RWPE2 (cell line): ENCODE results near the gene NEU1.
"Not testable (repeated sequence)": the region's sequence is repeated elsewhere in the genome, so short reads cannot be mapped to it uniquely, and the experiment has no call there.

Source experiments
- ATAC-seq: fragments of 200-7000 bp; cut with Tn5 transposase; 3 replicates; pipeline ENCODE4 v1.9.1; 2021; ENCODE audit warnings: low read depth
- DNase-seq: peaks from one replicate; pipeline ENCODE4 v3.0.0-alpha.2; 2020; ENCODE audit warnings: low spot score
- H3K27ac ChIP-seq: fragments of 450-650 bp; 2 replicates; pipeline ENCODE4 v1.5.1; 2017; ENCODE audit warnings: mild to moderate bottlenecking; ENCODE audit not compliant: poor library complexity, severe bottlenecking
- H3K27me3 ChIP-seq: fragments of 250-450 bp; sonication (Bioruptor Pico); 2 replicates; pipeline ENCODE4 v1.5.1; 2021; ENCODE audit warnings: mild to moderate bottlenecking, moderate library complexity; ENCODE audit not compliant: insufficient read depth, poor library complexity, severe bottlenecking
- H3K36me3 ChIP-seq: fragments of 250-450 bp; sonication (Bioruptor Pico); 2 replicates; pipeline ENCODE4 v1.5.1; 2020; ENCODE audit warnings: low read depth, mild to moderate bottlenecking, moderate library complexity
- H3K4me1 ChIP-seq: fragments of 250-450 bp; sonication (Bioruptor Pico); 2 replicates; pipeline ENCODE4 v1.5.1; 2021; ENCODE audit warnings: mild to moderate bottlenecking, moderate library complexity; ENCODE audit not compliant: insufficient read depth, poor library complexity, severe bottlenecking
- H3K4me3 ChIP-seq: fragments of 250-450 bp; sonication (Bioruptor Pico); 2 replicates; pipeline ENCODE4 v1.5.1; 2021; ENCODE audit warnings: mild to moderate bottlenecking, moderate library complexity; ENCODE audit not compliant: severe bottlenecking
- H3K9me3 ChIP-seq: fragments of 250-450 bp; sonication (Bioruptor Pico); 2 replicates; pipeline ENCODE4 v1.5.1; 2021; ENCODE audit warnings: mild to moderate bottlenecking, moderate library complexity; ENCODE audit not compliant: severe bottlenecking
- CTCF ChIP-seq: fragments of 450-650 bp; IDR thresholded peaks from one replicate; pipeline ENCODE4 v1.5.1; 2017; ENCODE audit warnings: mild to moderate bottlenecking, moderate library complexity; ENCODE audit not compliant: poor library complexity, severe bottlenecking

Gene NEU1

GRCh38 chr6:31850765-31851484 lies 11.7 kb downstream of the NEU1 start:
- DNase-seq: no peak

GRCh38 chr6:31847276-31847978 lies 15.2 kb downstream of the NEU1 start:
- no peak for DNase-seq
- no peak for ATAC-seq
- Histone ChIP-seq H3K4me3 (no peak overlapping the region), H3K36me3 (no peaks in the 10 kb centered on the region), H3K27ac (no peak overlapping the region), H3K27me3 (no peaks in the 10 kb centered on the region), H3K9me3 (no peaks in the 10 kb centered on the region), H3K4me1 (no peaks in the 10 kb centered on the region)
- no peak for TF ChIP-seq CTCF

More at GRCh38 chr6:31850765-31851484, 11.7 kb downstream of the NEU1 start:
- no peak for ATAC-seq
- no peak overlapping the region for H3K27ac ChIP-seq
- no peaks in the 10 kb centered on the region for H3K36me3 ChIP-seq
- no peaks in the 10 kb centered on the region for H3K4me1 ChIP-seq
- TF ChIP-seq CTCF: no peak
- H3K27me3 ChIP-seq: no peaks in the 10 kb centered on the region
- H3K9me3 ChIP-seq: no peaks in the 10 kb centered on the region
- no peak overlapping the region for H3K4me3 ChIP-seq

GRCh38 chr6:31844507-31844906 lies 18.1 kb downstream of the NEU1 start:
- no peaks in the 10 kb centered on the region for H3K4me1 ChIP-seq
- peaks cover 20% of the 10 kb centered on the region for H3K36me3 ChIP-seq
- no peaks in the 10 kb centered on the region for H3K9me3 ChIP-seq
- ATAC-seq: no peak
- H3K4me3 ChIP-seq: no peak overlapping the region
- no peak for TF ChIP-seq CTCF
- no peak overlapping the region for H3K27ac ChIP-seq
- no peak for DNase-seq
- H3K27me3 ChIP-seq: no peaks in the 10 kb centered on the region

- no peak for DNase-seq
- Histone ChIP-seq H3K27ac (no peak overlapping the region), H3K4me3 (no peak overlapping the region), H3K4me1 (peaks cover 11% of the 10 kb centered on the region), H3K36me3 (peaks cover 44% of the 10 kb centered on the region), H3K27me3 (no peaks in the 10 kb centered on the region), H3K9me3 (no peaks in the 10 kb centered on the region)
- 0 out of 3 replicates have a peak, but pooled peaks have one; percentile 1 for ATAC-seq
- TF ChIP-seq CTCF: no peak
These were observed 20.6 kb downstream of the NEU1 start for GRCh38 chr6:31842053-31842452.

- peaks cover 15% of the 10 kb centered on the region for H3K4me1 ChIP-seq
- H3K27me3 ChIP-seq, DNase-seq, H3K27ac ChIP-seq, H3K4me3 ChIP-seq, H3K9me3 ChIP-seq, ATAC-seq: not testable (repeated sequence)
- peaks cover 66% of the 10 kb centered on the region for H3K36me3 ChIP-seq
These were observed 22.9 kb downstream of the NEU1 start for GRCh38 chr6:31839779-31840126.
